Umbilical cord (tissue), 2 donors: Measurements from ENCODE around the gene COL9A2. TPM values are rescaled to one million over a fixed set of nuclear protein-coding genes. Genes with fewer than 3 reads are reported as not detected.
A peak's percentile ranks its signal among the peaks of the same experiment; 100 is the strongest.

Experiments used
- DNase-seq: peaks from one replicate; pipeline ENCODE4 v3.0.0-alpha.2; 2015; ENCODE audit warnings: low spot score
- total RNA-seq: library from RNA; depleted of rRNA; stranded (reverse); fragments of >200 nt; gene quantifications from one replicate; pipeline ENCODE4 v1.2.3, GENCODE V29; 2014; ENCODE audit warnings: low replicate concordance; ENCODE audit not compliant: insufficient read depth

Gene COL9A2
- total RNA-seq, 1 donor from 2014 or later, result 9.1 TPM

- peak; percentile 38 for DNase-seq
Measured at GRCh38 chr1:40258445-40258769, 58.7 kb downstream of the COL9A2 start.

- peak; percentile 98 for DNase-seq
Measured at GRCh38 chr1:40257688-40258444, 59.2 kb downstream of the COL9A2 start, which contains the start of gene ZMPSTE24. Gene ZMPSTE24 (plus strand): TSS chr1:40258236. CDS start chr1:40258272, 36 bp downstream.

GRCh38 chr1:40257313-40257687 is 59.8 kb downstream of the COL9A2 start:
- no peak for DNase-seq

- no peak for DNase-seq
Measured at GRCh38 chr1:40256401-40257084, 60.5 kb downstream of the COL9A2 start.

- no peak for DNase-seq
Measured at GRCh38 chr1:40255231-40255630, 61.9 kb downstream of the COL9A2 start.

- DNase-seq, result no peak
Measured at GRCh38 chr1:40252601-40253000, 64.5 kb downstream of the COL9A2 start.

- DNase-seq, result no peak
Measured at GRCh38 chr1:40251456-40251855, 65.6 kb downstream of the COL9A2 start.

Other genes with a start within 250 kb of the COL9A2 start
- 29.1 TPM for gene PPT1, start 220.0 kb downstream of the COL9A2 start, total RNA-seq
- 73.9 TPM for gene RLF, start 155.9 kb downstream of the COL9A2 start, total RNA-seq
- not detected for gene TMCO2, start 69.3 kb downstream of the COL9A2 start, total RNA-seq
- 60.7 TPM for gene ZMPSTE24, start 59.0 kb downstream of the COL9A2 start, total RNA-seq
- gene SMAP2, start 56.4 kb upstream of the COL9A2 start, total RNA-seq, result 20.2 TPM
- 6.5 TPM for gene ZFP69B, start 133.2 kb upstream of the COL9A2 start, total RNA-seq
- gene ZFP69, start 160.0 kb upstream of the COL9A2 start, total RNA-seq, result 8.9 TPM
- gene EXO5, start 191.5 kb upstream of the COL9A2 start, total RNA-seq, result 5.3 TPM
- gene ZNF684, start 214.4 kb upstream of the COL9A2 start, total RNA-seq, result 6.7 TPM